PC-9 (cell line): ENCODE data around the gene PDK4.

ENCODE experiments used
- CTCF ChIP-seq: fragments of 200-600 bp; sonication (generic); conservative IDR thresholded peaks from 2 replicates; pipeline ENCODE4 v1.6.1; 2017; ENCODE audit warnings: mixed run types, antibody characterized with exemption, mild to moderate bottlenecking, moderate library complexity
- EZH2 ChIP-seq: fragments of 200-600 bp; sonication (generic); IDR thresholded peaks from 2 replicates; pipeline ENCODE4 v1.8.0; 2017; ENCODE audit warnings: antibody characterized with exemption, low read depth

DNA sequence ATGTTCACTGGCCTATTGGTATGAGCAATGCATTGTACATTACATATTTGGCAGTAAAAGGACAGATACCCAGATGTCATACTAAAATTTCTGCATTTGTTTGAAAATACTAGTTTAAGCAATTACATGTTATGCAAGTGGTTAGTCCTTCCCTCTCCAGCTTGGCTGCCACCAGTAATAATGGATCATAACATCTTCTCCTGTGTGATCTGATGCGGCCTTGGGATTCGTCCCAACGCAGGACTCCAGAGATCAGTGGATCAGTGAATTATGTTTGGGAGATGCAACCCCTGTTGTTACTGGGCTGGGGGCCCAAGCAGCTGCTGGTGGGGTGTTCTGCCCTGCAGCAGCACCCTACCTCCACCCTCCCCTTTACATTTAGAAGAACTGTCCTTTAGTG is 11.2 kb upstream of the PDK4 start:
- TF ChIP-seq CTCF (no peak), EZH2 (no peak)
